HL-60 (cell line): ENCODE measurements around the gene SGMS2.
A peak's percentile ranks its signal among the peaks of the same experiment; 100 is the strongest.

Experiments used
- DNase-seq, 2 experiments: peaks; one replicate each; pipeline ENCODE4 v3.0.0-alpha.2; 2010 to 2020; ENCODE audit warnings: low read depth in 1 of 2, low spot score in 1 of 2
- H3K27ac ChIP-seq: fragments of 250-450 bp; sonication (Bioruptor Pico); replicated peaks from 2 replicates; pipeline ENCODE4 v1.5.1; 2020; ENCODE audit warnings: mild to moderate bottlenecking, moderate library complexity
- H3K27me3 ChIP-seq: fragments of 250-450 bp; sonication (Bioruptor Pico); 2 replicates; pipeline ENCODE4 v1.5.1; 2021; ENCODE audit warnings: mild to moderate bottlenecking, moderate library complexity; ENCODE audit not compliant: insufficient read depth, poor library complexity, severe bottlenecking
- H3K4me3 ChIP-seq: replicated peaks from 2 replicates; pipeline ENCODE4 v1.5.1; 2011; ENCODE audit warnings: mild to moderate bottlenecking, control low read depth, low read length; ENCODE audit not compliant: insufficient read depth
- GABPA ChIP-seq: IDR thresholded peaks from 2 replicates; pipeline ENCODE4 v1.6.1; 2012; ENCODE audit warnings: low read depth
- POLR2AphosphoS5 ChIP-seq: IDR thresholded peaks from 2 replicates; pipeline ENCODE4 v1.6.1; 2012; ENCODE audit warnings: low read depth
- SPI1 ChIP-seq: IDR thresholded peaks from 2 replicates; pipeline ENCODE4 v1.6.1; 2012; ENCODE audit warnings: low read depth, mild to moderate bottlenecking, borderline replicate concordance
- TF ChIP-seq, protein P1 (sequence below): IDR thresholded peaks from 2 replicates; pipeline ENCODE4 v1.6.1; 2012; ENCODE audit warnings: low read depth; ENCODE audit not compliant: insufficient replicate concordance
- TF ChIP-seq, protein P2 (sequence below): IDR thresholded peaks from one replicate; pipeline ENCODE4 v1.5.1; 2011; ENCODE audit warnings: low read length, control low read depth, inconsistent platforms; ENCODE audit not compliant: insufficient read depth

Gene SGMS2

DNA sequence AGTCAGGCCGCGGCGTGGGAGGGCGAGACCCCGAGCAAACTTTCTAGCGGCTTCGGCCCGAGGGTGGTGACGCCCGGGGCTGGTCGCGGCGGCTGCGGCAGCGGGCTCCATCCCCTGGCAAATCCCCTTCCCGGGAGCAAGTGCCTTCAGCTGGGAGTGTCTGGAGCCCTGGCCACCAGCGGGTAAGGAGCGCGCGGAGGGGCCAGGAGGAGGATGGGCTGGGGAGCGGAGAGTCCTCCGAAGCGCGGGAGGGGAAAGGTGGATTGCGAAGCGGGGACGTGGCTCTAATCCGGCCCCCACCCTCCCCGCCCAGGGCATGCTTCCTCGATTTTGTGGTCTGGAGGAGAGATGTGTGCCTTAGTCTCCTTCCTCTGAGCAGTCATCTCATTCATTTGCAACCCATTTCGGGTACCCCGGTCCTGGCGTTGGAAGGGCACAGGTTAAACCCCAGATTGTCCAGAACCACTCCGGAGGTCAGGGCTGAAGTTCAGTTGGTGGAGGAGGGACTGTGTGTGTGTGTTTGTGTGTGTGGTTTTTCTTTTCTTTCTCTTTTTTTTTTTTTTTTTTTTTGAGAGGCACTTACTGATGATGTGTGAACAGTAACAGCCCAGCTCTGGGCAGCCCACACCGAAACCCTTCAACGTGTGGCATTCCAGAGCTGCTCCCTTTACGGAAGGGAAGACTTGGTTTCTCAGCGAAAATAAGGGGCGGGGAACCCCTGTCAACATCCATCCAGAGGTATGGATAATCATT, 516 bp downstream of the SGMS2 start:
- Histone ChIP-seq H3K27ac (peak overlapping the region; percentile 66), H3K27me3 (no peaks in the 10 kb centered on the region), H3K4me3 (peak overlapping the region; percentile 75)
- TF ChIP-seq, protein P1, sequence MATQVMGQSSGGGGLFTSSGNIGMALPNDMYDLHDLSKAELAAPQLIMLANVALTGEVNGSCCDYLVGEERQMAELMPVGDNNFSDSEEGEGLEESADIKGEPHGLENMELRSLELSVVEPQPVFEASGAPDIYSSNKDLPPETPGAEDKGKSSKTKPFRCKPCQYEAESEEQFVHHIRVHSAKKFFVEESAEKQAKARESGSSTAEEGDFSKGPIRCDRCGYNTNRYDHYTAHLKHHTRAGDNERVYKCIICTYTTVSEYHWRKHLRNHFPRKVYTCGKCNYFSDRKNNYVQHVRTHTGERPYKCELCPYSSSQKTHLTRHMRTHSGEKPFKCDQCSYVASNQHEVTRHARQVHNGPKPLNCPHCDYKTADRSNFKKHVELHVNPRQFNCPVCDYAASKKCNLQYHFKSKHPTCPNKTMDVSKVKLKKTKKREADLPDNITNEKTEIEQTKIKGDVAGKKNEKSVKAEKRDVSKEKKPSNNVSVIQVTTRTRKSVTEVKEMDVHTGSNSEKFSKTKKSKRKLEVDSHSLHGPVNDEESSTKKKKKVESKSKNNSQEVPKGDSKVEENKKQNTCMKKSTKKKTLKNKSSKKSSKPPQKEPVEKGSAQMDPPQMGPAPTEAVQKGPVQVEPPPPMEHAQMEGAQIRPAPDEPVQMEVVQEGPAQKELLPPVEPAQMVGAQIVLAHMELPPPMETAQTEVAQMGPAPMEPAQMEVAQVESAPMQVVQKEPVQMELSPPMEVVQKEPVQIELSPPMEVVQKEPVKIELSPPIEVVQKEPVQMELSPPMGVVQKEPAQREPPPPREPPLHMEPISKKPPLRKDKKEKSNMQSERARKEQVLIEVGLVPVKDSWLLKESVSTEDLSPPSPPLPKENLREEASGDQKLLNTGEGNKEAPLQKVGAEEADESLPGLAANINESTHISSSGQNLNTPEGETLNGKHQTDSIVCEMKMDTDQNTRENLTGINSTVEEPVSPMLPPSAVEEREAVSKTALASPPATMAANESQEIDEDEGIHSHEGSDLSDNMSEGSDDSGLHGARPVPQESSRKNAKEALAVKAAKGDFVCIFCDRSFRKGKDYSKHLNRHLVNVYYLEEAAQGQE: no peak
- TF ChIP-seq GABPA (no peak), POLR2AphosphoS5 (no peak)
- DNase-seq: peak in 1 of 2 experiments; percentile 57

DNA sequence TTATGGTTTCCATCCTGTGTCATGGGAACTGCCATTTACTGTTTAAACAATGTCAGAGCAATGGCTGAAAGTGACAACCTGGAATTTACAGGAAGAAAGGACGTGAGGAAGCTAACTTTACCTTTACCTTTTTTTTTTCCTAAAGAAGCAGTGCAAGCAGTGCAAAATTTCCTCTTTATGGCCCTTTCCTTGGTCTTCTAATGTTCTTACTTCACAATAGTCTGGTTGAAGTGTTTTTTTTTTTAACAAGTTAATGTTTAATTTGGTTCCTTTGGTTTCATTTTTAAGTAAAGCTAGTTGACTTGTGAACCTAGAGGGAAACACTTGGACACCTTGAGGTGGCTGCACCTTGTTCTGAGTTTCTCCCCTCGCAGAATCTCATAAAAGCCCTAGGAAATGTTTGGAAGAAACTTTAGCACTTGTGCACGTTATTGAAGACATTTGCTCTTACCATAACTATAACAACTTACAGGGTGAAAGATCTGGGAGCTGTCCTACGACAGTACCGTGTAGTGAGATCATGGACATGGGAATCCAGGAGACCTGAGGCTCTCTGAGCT, 1.8 kb downstream of the SGMS2 start:
- Histone ChIP-seq H3K27ac (no peak overlapping the region), H3K27me3 (no peaks in the 10 kb centered on the region), H3K4me3 (no peak overlapping the region)
- no peak for DNase-seq
- no peak for TF ChIP-seq POLR2AphosphoS5
- TF ChIP-seq, protein P2, sequence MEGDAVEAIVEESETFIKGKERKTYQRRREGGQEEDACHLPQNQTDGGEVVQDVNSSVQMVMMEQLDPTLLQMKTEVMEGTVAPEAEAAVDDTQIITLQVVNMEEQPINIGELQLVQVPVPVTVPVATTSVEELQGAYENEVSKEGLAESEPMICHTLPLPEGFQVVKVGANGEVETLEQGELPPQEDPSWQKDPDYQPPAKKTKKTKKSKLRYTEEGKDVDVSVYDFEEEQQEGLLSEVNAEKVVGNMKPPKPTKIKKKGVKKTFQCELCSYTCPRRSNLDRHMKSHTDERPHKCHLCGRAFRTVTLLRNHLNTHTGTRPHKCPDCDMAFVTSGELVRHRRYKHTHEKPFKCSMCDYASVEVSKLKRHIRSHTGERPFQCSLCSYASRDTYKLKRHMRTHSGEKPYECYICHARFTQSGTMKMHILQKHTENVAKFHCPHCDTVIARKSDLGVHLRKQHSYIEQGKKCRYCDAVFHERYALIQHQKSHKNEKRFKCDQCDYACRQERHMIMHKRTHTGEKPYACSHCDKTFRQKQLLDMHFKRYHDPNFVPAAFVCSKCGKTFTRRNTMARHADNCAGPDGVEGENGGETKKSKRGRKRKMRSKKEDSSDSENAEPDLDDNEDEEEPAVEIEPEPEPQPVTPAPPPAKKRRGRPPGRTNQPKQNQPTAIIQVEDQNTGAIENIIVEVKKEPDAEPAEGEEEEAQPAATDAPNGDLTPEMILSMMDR: no peak
- TF ChIP-seq, protein P1: no peak
- no peak for TF ChIP-seq SPI1
- TF ChIP-seq GABPA: no peak

DNA sequence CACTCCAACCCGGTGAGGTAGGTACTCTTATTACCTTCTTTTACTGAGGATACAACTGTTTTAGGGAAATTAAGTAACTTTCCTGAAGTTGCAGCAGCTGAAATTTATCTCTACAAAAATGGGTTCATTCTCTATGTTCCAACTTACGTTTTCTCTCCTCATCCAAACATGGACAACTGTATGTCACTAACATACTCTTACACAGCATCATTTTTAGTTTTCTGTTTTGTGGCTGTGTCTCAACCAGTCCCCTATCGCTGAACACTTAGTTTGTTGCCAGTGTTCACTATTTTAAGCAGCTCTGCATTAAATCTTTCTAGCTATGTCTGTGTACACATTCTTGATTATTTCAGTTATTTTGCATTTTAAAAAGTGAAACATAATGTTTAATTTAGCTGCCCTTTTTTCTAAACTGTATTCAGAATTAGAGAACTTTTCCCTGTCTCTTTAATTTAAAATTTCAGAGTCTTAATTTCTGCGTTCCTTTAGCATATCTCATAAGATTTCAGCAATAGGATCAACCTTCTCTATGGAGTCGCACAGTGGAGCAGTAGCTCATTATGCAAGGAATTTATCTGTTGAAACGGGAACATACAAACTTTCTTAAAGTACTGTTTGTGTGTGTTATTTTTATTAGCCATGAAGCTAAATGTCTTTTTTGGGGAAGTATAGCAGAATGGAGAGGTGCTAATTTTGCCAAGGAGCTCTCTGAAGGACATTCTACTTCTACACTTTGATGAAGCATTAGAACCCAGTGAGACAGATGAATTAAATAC, 3.8 kb downstream of the SGMS2 start:
- no peaks in the 10 kb centered on the region for H3K27me3 ChIP-seq
- TF ChIP-seq POLR2AphosphoS5: no peak
- no peak for TF ChIP-seq SPI1
- no peak overlapping the region for H3K4me3 ChIP-seq
- no peak for DNase-seq
- H3K27ac ChIP-seq: no peak overlapping the region

DNA sequence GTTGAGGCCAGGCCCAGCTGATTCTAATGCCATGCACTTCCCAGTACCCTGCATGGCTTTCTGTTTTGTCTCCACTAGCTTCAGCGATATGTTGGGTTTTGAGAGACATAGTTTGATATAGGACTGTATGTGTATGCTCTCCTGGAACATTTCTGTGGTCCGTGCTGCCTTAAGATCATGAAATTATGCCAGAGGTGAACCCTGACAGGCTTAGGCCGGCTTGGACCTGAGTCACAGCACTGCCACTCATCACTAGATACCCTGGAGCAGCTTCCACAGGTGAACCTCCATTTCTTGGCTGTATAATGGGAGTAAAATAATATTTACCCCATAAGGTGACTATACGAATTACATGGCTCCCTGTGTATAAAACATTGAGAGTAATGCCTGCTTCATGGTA, 6.4 kb downstream of the SGMS2 start:
- no peak for TF ChIP-seq SPI1
- no peak for TF ChIP-seq GABPA
- TF ChIP-seq POLR2AphosphoS5: no peak
- TF ChIP-seq, protein P2: no peak
- TF ChIP-seq, protein P1: no peak
- Histone ChIP-seq H3K4me3 (no peak overlapping the region), H3K27ac (no peak overlapping the region), H3K27me3 (no peaks in the 10 kb centered on the region)
- DNase-seq: no peak
